ENCODE results near the gene SDCBP2.

- TF ChIP-seq CTCF (IDR thresholded peaks at IDR 0.05) (no peak), POLR2A (IDR thresholded peaks at IDR 0.05) (no peak)
Measured at GRCh38 chr20:1286267-1287024, 42.5 kb downstream of the SDCBP2 start.

Data from heart left ventricle (tissue), 13 donors.